Stomach smooth muscle (tissue), 2 donors: Measurements from ENCODE around the gene RREB1.

Experiments
- H3K27ac ChIP-seq: one replicate; pipeline ENCODE4 v1.7.0; 2013; ENCODE audit warnings: mild to moderate bottlenecking, low read length, inconsistent platforms
- H3K27me3 ChIP-seq, 2 donors: one replicate each; pipeline ENCODE4 v1.7.0; 2013; ENCODE audit warnings: low read length in 2 of 2; ENCODE audit not compliant: insufficient read depth in 2 of 2, control insufficient read depth in 1 of 2
- H3K36me3 ChIP-seq, 2 donors: one replicate each; pipeline ENCODE4 v1.7.0; 2013; ENCODE audit warnings: low read length in 2 of 2; ENCODE audit not compliant: control insufficient read depth in 2 of 2, insufficient read depth in 2 of 2
- H3K4me1 ChIP-seq: one replicate; pipeline ENCODE4 v1.7.0; 2013; ENCODE audit warnings: low read length; ENCODE audit not compliant: control insufficient read depth, insufficient read depth
- H3K4me3 ChIP-seq, 2 donors: one replicate each; pipeline ENCODE4 v1.7.0; 2013; ENCODE audit warnings: low read length in 2 of 2
- H3K9ac ChIP-seq, 2 donors: one replicate each; pipeline ENCODE4 v1.7.0; 2013; ENCODE audit warnings: low read length in 2 of 2, mild to moderate bottlenecking in 1 of 2
- H3K9me3 ChIP-seq, 2 donors: one replicate each; pipeline ENCODE4 v1.7.0; 2013; ENCODE audit warnings: low read length in 2 of 2; ENCODE audit not compliant: control insufficient read depth in 2 of 2
- donor health status: healthy.
- donor health status: Pancreatic carcinoma.

The RREB1 gene

DNA sequence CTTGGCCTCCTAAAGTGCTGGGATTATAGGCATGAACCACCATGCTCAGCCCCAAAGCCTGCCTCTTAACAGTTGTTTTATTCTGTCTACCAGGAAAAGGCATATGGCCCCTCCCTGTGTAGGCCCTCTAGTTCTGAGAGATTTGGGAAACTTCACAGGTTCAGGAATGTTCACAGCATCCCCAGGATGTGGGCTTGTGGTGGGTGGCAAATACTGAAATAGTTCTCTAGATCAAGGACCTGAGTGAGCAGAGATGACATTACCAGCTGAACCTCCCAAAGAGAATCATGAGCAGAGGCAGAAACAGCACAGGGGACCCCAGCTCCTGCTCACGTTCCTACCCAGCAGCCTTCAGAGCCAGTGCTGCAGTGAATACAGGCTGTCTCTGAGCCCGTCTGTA lies 105.7 kb downstream of the RREB1 start:
- Histone ChIP-seq H3K36me3 (peaks cover 41 to 48% of the 10 kb centered on the region in 2 donors), H3K4me1 (peaks cover 3% of the 10 kb centered on the region), H3K27me3 (no peaks in the 10 kb centered on the region), H3K9ac (no peak overlapping the region), H3K4me3 (no peak overlapping the region), H3K27ac (no peak overlapping the region), H3K9me3 (no peaks in the 10 kb centered on the region)

DNA sequence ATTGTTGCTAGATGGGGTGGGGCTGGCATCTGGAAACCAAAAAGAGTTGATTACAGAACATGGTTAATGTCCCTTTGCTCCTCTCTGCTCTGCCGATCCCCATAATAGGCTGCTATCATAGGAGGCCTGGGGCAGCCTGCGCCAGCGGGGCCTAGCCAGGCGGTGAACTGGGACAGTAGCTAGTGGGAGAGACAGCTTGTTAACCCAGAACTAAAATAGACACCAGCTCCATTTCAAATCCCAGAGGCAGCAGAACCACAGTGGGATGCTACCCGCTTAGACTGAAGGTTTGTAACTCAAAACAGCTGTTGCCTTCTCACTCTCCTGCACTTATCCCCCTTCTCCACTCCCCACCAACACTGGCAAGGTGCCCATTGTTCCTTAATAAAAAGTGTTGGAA lies 106.7 kb downstream of the RREB1 start:
- H3K4me1 ChIP-seq, result peaks cover 6% of the 10 kb centered on the region
- no peak overlapping the region for H3K4me3 ChIP-seq
- no peak overlapping the region for H3K9ac ChIP-seq
- no peak overlapping the region for H3K27ac ChIP-seq
- H3K27me3 ChIP-seq, result no peaks in the 10 kb centered on the region
- H3K9me3 ChIP-seq, result no peaks in the 10 kb centered on the region
- peaks cover 41 to 48% of the 10 kb centered on the region in 2 donors for H3K36me3 ChIP-seq

DNA sequence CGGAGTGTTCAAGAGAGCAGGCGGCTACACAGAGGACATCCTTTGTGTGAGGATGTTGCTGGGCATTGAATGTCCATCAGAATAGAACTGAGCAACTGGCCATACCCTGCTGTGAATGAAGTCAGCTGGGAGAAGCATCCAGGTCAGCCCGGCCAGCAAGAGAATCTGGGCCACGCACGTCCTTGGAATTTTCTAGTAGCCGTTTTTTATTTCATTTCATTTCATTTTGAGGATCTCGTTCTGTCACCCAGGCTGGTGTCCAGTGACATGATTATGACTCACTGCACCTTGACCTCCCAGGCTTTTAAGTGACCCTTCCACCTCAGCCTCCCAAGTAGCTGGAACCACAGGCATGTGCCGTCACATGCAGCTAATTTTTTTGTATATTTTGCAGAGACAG lies 107.4 kb downstream of the RREB1 start:
- Histone ChIP-seq H3K4me3 (no peak overlapping the region), H3K27me3 (no peaks in the 10 kb centered on the region), H3K36me3 (peaks cover 41 to 48% of the 10 kb centered on the region in 2 donors), H3K27ac (no peak overlapping the region), H3K9me3 (no peaks in the 10 kb centered on the region), H3K9ac (no peak overlapping the region), H3K4me1 (peaks cover 12% of the 10 kb centered on the region)

DNA sequence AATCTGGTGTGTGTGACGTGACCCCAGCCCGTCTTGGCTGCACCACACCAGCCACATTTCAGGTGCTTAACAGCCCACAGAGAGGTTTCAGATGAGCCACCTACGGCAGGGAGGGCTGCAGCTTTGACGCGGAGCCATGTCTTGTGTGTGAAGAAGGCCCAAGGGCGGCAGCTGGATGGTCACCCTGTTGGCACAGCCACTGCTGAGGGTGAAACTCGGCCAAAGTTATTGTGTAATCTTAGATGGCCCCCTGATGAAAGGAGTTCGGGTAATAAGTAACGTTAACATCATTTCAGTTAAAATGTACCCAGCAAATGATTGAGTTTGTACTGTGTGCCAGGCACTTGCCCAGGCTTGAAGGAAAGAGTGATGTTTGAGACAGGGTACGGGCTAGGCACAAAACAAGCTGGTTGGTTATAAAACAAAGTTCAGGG lies 108.1 kb downstream of the RREB1 start:
- Histone ChIP-seq H3K9ac (no peak overlapping the region), H3K27ac (no peak overlapping the region), H3K9me3 (no peaks in the 10 kb centered on the region), H3K4me1 (peaks cover 16% of the 10 kb centered on the region), H3K27me3 (no peaks in the 10 kb centered on the region), H3K4me3 (no peak overlapping the region), H3K36me3 (peaks cover 39 to 46% of the 10 kb centered on the region in 2 donors)

DNA sequence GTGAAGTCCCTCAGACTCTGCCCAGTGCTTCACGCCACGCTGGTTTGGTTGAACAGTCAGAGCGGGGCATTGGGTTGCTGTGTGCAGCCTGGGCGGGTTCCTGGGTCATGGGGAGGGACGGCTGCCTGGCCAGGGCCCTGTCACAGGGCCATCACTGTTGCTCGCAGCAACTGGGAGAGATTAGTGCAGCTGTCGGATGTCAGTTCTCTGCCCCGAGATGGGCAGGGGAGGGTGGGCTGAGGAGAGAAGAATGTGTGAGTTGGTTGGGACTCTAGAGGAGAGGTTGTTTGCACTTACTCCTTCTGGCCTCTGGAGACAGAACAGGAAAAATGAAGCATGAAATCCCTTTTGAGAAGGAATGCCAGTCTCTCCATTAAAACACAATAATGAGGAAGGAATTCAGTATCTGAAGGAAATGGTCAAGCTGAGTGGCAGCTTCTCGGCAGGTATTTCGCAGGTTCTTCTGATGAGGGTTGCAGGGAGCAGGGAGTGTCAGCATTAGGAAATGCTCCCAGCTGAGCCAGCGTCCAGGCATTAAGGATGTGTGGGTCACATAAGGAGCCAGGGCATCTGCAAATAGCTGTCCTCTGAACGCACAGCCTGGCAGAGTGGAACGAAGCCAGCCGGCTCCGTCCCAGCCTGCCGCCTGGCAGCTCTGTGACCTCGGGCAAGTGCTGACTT lies 109.3 kb downstream of the RREB1 start:
- peaks cover 17% of the 10 kb centered on the region for H3K4me1 ChIP-seq
- H3K9ac ChIP-seq, result no peak overlapping the region
- no peaks in the 10 kb centered on the region for H3K27me3 ChIP-seq
- no peak overlapping the region for H3K4me3 ChIP-seq
- no peaks in the 10 kb centered on the region for H3K9me3 ChIP-seq
- no peak overlapping the region for H3K27ac ChIP-seq
- peaks cover 31 to 36% of the 10 kb centered on the region in 2 donors for H3K36me3 ChIP-seq

DNA sequence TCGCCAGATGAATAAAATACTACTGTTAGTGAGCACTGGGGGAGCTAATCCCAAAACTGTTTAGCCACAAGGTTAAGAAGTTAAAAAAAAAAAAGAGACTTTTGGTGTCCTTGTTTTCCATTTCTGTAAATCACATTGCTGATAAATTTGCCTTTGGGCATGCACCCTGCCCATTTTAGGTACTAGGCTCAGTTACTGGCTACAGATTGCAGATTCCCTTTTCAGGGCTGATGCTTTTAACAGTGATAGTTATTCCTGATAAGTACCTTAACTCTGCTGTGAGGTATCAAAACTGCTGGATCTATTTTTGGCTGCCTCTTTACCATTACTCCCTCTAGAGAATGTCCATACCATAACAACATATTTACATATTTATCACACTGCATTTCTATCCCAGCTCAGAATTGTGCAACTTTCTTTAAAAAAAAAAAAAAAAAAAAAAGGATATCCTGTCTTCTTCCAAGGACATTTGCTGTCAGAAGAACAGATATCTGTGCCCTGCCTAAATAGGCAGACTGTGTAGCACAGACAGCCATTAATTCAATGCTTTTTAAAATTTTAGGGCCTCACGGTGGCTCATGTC lies 110.7 kb downstream of the RREB1 start:
- H3K27me3 ChIP-seq, result no peaks in the 10 kb centered on the region
- peaks cover 17% of the 10 kb centered on the region for H3K4me1 ChIP-seq
- peaks cover 29 to 32% of the 10 kb centered on the region in 2 donors for H3K36me3 ChIP-seq
- no peak overlapping the region for H3K4me3 ChIP-seq
- no peaks in the 10 kb centered on the region for H3K9me3 ChIP-seq
- no peak overlapping the region for H3K9ac ChIP-seq
- no peak overlapping the region for H3K27ac ChIP-seq

DNA sequence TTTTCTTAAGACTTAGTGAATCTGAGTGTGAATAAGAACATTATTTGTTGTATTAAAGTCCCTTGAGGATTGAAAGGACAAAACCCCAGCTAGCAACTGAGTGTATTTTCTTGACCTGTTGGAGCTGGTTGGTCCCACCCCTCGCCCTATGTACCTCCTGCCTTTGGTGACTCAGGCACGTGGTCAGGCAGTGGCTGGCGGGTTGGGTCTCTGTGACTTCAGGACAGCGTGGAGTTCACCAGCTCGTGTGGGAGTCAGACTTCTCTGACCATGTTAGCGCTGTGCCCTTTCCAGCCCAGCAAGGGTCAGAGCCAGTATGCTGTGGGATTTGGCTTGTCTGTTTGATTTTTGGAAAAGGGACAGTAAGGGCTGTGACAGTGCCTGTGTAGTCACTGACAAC lies 111.5 kb downstream of the RREB1 start:
- Histone ChIP-seq H3K27ac (peak overlapping the region; percentile 53), H3K36me3 (peaks cover 22 to 24% of the 10 kb centered on the region in 2 donors)

DNA sequence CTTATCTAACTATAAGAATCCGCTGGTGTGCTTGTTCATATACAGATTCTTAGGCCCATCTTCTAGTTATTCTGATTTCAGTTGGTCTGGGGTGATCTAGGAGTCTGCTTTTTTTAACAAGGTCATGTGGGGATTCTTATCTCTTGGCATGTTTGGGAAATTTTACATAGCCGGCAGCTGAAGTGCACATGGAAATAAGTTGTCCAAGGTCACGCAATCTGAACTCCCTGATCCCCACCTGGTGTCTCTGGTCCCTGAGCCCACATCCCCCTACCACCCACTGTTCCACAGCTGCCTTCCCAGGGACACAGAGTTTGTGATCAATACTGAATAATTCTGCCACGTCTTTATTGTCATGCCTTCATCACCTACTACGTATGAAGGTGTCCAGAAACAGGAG lies 114.4 kb downstream of the RREB1 start:
- H3K27ac ChIP-seq, result no peak overlapping the region
- no peak overlapping the region for H3K4me3 ChIP-seq
- no peak overlapping the region for H3K9ac ChIP-seq
- H3K4me1 ChIP-seq, result peaks cover 14% of the 10 kb centered on the region
- peaks cover 22 to 30% of the 10 kb centered on the region in 2 donors for H3K36me3 ChIP-seq
- H3K9me3 ChIP-seq, result no peaks in the 10 kb centered on the region
- no peaks in the 10 kb centered on the region for H3K27me3 ChIP-seq

More for the DNA sequence above, 111.5 kb downstream of the RREB1 start:
- no peak overlapping the region for H3K9ac ChIP-seq
- H3K4me3 ChIP-seq, result no peak overlapping the region
- peaks cover 17% of the 10 kb centered on the region for H3K4me1 ChIP-seq
- H3K27me3 ChIP-seq, result no peaks in the 10 kb centered on the region
- H3K9me3 ChIP-seq, result no peaks in the 10 kb centered on the region

DNA sequence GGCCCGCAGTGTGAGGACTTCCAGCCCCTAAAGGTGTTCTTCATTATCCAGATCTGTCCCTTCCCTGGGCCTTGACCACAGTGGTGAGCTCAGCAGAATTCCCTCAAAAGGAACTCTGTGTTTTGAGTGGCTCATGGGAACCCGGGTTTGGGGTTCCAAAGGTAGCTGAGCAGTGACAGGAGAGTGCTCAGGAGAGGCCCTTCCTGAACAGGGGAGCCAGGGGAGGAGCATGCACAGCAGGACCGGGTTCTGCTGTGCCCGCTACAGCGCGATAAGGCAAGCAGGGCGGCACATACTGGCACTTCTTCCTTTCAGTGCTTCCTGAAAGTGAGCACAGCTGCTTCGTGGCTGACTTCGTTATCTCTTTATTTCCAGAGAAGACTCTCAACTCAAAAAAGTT lies 117.0 kb downstream of the RREB1 start:
- peaks cover 38 to 40% of the 10 kb centered on the region in 2 donors for H3K36me3 ChIP-seq
- no peak overlapping the region for H3K27ac ChIP-seq
- no peaks in the 10 kb centered on the region for H3K27me3 ChIP-seq
- no peak overlapping the region for H3K4me3 ChIP-seq
- no peak overlapping the region for H3K9ac ChIP-seq
- H3K9me3 ChIP-seq, result no peaks in the 10 kb centered on the region
- peaks cover 9% of the 10 kb centered on the region for H3K4me1 ChIP-seq

DNA sequence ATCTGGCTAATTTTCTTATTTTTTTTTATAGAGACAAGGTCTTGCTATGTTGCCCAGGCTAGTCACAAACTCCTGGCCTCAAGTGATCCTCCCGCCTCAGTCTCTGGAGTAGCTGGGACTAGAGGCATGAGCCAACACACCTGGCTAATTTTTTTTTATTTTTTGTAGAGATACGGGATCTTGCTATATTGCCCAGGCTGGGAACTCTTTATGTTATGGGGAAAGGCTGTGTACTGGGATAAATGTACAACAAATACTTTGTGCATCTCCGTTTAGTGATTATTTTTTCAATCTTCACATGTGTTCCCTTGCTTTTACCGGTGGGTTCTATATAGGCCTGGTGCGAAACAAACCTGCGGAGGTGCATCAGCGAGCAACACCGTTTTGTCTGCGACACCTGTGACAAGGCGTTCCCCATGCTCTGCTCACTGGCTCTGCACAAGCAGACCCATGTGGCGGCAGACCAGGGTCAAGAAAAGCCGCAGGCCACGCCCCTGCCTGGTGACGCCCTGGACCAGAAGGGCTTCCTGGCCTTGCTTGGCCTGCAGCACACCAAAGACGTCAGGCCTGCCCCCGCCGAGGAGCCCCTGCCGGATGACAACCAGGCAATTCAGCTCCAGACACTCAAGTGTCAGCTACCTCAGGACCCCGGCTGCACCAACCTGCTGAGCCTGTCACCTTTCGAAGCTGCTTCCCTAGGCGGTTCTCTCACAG lies 121.1 kb downstream of the RREB1 start:
- H3K4me3 ChIP-seq, result no peak overlapping the region
- no peaks in the 10 kb centered on the region for H3K27me3 ChIP-seq
- no peak overlapping the region for H3K9ac ChIP-seq
- H3K9me3 ChIP-seq, result no peaks in the 10 kb centered on the region
- H3K36me3 ChIP-seq, result peaks cover 51% of the 10 kb centered on the region in 2 donors
- no peak overlapping the region for H3K27ac ChIP-seq
- no peaks in the 10 kb centered on the region for H3K4me1 ChIP-seq
